Spleen (tissue), 7 donors: ENCODE results near the gene LSAMP.
"Not testable (repeated sequence)": the region's sequence is repeated elsewhere in the genome, so short reads cannot be mapped to it uniquely, and the experiment has no call there.

ENCODE experiments used
- CTCF ChIP-seq, 11 experiments: fragments of 200-600 bp in 7 of 11; fragments of 450-650 bp in 4 of 11; sonication (generic) in 4 of 11; IDR thresholded peaks in 8 of 11; conservative IDR thresholded peaks in 3 of 11; 1 replicate in 7 of 11; 2 replicates in 4 of 11; pipeline versions ENCODE4 v1.4.0 to v1.8.0; 2016 to 2021; ENCODE audit warnings: antibody characterized with exemption in 11 of 11, inconsistent platforms in 4 of 11, mild to moderate bottlenecking in 1 of 11
- POLR2AphosphoS5 ChIP-seq, 3 donors: sonication (generic); formaldehyde crosslinking; IDR thresholded peaks; one replicate each; pipeline ENCODE4 v1.5.1; 2017; ENCODE audit warnings: antibody characterized with exemption in 3 of 3
- donor health status: DM: no; HTN: no; CAD: no; lungs with moderate emphysema.
- donor health status: DM: no; HTN: no; CAD: no.
- donor health status: DM: no; HTN: no; CAD: no.

- not testable (repeated sequence) for TF ChIP-seq CTCF (IDR thresholded peaks at IDR 0.05 in 8 of 11, conservative IDR thresholded peaks at IDR 0.05 in 3 of 11); POLR2AphosphoS5 (IDR thresholded peaks at IDR 0.05)
Measured at GRCh38 chr3:115791271-115792153, 653.8 kb downstream of the LSAMP start.
